Fibroblast of lung (primary cell): Measurements from ENCODE around the gene ANKRD6. TPM values are rescaled to one million over a fixed set of nuclear protein-coding genes. Genes with fewer than 3 reads are reported as not detected.

Experiments
- DNase-seq, 2 donors: peaks; one replicate each; pipeline versions ENCODE4 v3.0.0 to v3.0.0-alpha.2; 2010; ENCODE audit warnings: low read depth in 2 of 2
- H2AFZ ChIP-seq: 2 replicates; pipeline ENCODE4 v1.5.1; 2012; ENCODE audit warnings: low read length, control low read depth, inconsistent platforms
- H3K27ac ChIP-seq: 2 replicates; pipeline ENCODE4 v1.5.1; 2011; ENCODE audit warnings: low read length, control low read depth; ENCODE audit not compliant: insufficient read depth
- H3K27me3 ChIP-seq: 2 replicates; pipeline ENCODE4 v1.5.1; 2011; ENCODE audit warnings: mild to moderate bottlenecking, low read length; ENCODE audit not compliant: control insufficient read depth, insufficient read depth
- H3K36me3 ChIP-seq: 2 replicates; pipeline ENCODE4 v1.5.1; 2011; ENCODE audit warnings: low read length; ENCODE audit not compliant: control insufficient read depth, insufficient read depth
- H3K4me1 ChIP-seq: 2 replicates; pipeline ENCODE4 v1.5.1; 2011; ENCODE audit warnings: low read length; ENCODE audit not compliant: control insufficient read depth, insufficient read depth; ENCODE audit errors: extremely low read depth
- H3K4me2 ChIP-seq: 2 replicates; pipeline ENCODE4 v1.5.1; 2011; ENCODE audit warnings: low read length, control low read depth; ENCODE audit not compliant: insufficient read depth; ENCODE audit errors: extremely low read depth
- H3K4me3 ChIP-seq, 4 experiments: fragments of 200-600 bp in 1 of 4; sonication (generic) in 1 of 4; replicated peaks in 1 of 4; 2 replicates each; pipeline ENCODE4 v1.5.1; 2011 to 2016; ENCODE audit warnings: low read length in 4 of 4, low read depth in 3 of 4, mild to moderate bottlenecking in 3 of 4, control low read depth in 2 of 4, inconsistent platforms in 1 of 4, mixed read lengths in 1 of 4; ENCODE audit not compliant: insufficient read depth in 1 of 4; ENCODE audit errors: control extremely low read depth in 1 of 4
- H3K79me2 ChIP-seq: 2 replicates; pipeline ENCODE4 v1.5.1; 2012; ENCODE audit warnings: mild to moderate bottlenecking, low read length, inconsistent platforms; ENCODE audit not compliant: control insufficient read depth, insufficient read depth
- H3K9ac ChIP-seq: 2 replicates; pipeline ENCODE4 v1.5.1; 2011; ENCODE audit warnings: mild to moderate bottlenecking, low read length, control low read depth; ENCODE audit not compliant: insufficient read depth
- H3K9me3 ChIP-seq: 2 replicates; pipeline ENCODE4 v1.5.1; 2012; ENCODE audit warnings: low read depth, low read length; ENCODE audit not compliant: control insufficient read depth, insufficient read depth
- H4K20me1 ChIP-seq: 2 replicates; pipeline ENCODE4 v1.5.1; 2011; ENCODE audit warnings: low read length; ENCODE audit not compliant: control insufficient read depth, insufficient read depth; ENCODE audit errors: extremely low read depth
- EZH2 ChIP-seq: IDR thresholded peaks from 2 replicates; pipeline ENCODE4 v1.5.1; 2012; ENCODE audit warnings: low read length, control low read depth, mild to moderate bottlenecking; ENCODE audit errors: missing control alignments
- polyA plus RNA-seq, 2 donors: library from polyadenylated mRNA; depleted of rRNA in 1 of 2; stranded (reverse) in 1 of 2; unstranded in 1 of 2; fragments of >200 nt; gene quantifications; 2 replicates each; pipeline ENCODE4 v1.2.1, GENCODE V29; 2011 to 2012; ENCODE audit warnings: missing spikeins in 1 of 2
- total RNA-seq: library from RNA; depleted of rRNA; stranded (reverse); fragments of >200 nt; gene quantifications from 2 replicates; pipeline ENCODE4 v1.2.1, GENCODE V29; 2014
- TF ChIP-seq, protein P1 (sequence below), 2 donors: IDR thresholded peaks in 1 of 2; conservative IDR thresholded peaks in 1 of 2; 1 replicate in 1 of 2; 2 replicates in 1 of 2; pipeline ENCODE4 v1.5.1; 2011 to 2012; ENCODE audit warnings: low read length in 2 of 2, control low read depth in 1 of 2, inconsistent platforms in 1 of 2, low read depth in 1 of 2, mild to moderate bottlenecking in 1 of 2

ANKRD6 gene
- total and polyA plus RNA-seq, 2 donors (not counting 1 experiment from before 2014, with no cell fraction given) = 0.39 to 2.3 TPM

DNA sequence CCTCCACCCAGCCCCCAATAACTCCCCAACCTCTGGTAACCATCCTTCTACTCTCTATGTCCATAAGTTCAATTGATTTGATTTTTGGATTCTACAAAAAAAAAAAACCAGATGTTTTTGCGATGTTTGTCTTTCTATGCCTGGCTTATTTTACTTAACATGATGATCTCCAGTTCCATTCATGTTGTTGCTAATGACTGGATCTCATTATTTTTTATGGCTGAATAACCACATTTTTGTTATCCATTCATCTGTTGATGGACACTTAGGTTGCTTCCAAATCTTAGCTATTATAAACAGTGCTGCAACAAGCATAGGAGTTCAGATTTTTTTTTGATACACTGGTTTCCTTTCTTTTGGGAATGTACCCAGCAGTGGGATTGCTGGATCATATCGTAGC lies 106.8 kb downstream of the ANKRD6 start:
- Histone ChIP-seq H3K9ac (no peak overlapping the region), H3K4me2 (no peak overlapping the region), H3K27ac (no peak overlapping the region), H2AFZ (no peak overlapping the region), H3K36me3 (no peaks in the 10 kb centered on the region), H3K27me3 (no peaks in the 10 kb centered on the region), H3K79me2 (no peaks in the 10 kb centered on the region), H3K4me3 (no peak overlapping the region), H3K9me3 (no peaks in the 10 kb centered on the region), H4K20me1 (no peaks in the 10 kb centered on the region), H3K4me1 (no peaks in the 10 kb centered on the region)
- no peak for TF ChIP-seq EZH2
- TF ChIP-seq, protein P1, sequence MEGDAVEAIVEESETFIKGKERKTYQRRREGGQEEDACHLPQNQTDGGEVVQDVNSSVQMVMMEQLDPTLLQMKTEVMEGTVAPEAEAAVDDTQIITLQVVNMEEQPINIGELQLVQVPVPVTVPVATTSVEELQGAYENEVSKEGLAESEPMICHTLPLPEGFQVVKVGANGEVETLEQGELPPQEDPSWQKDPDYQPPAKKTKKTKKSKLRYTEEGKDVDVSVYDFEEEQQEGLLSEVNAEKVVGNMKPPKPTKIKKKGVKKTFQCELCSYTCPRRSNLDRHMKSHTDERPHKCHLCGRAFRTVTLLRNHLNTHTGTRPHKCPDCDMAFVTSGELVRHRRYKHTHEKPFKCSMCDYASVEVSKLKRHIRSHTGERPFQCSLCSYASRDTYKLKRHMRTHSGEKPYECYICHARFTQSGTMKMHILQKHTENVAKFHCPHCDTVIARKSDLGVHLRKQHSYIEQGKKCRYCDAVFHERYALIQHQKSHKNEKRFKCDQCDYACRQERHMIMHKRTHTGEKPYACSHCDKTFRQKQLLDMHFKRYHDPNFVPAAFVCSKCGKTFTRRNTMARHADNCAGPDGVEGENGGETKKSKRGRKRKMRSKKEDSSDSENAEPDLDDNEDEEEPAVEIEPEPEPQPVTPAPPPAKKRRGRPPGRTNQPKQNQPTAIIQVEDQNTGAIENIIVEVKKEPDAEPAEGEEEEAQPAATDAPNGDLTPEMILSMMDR (conservative IDR thresholded peaks at IDR 0.05 in 1 of 2, IDR thresholded peaks at IDR 0.05 in 1 of 2; ENCODE audit: low read depth in 1 of 2, low read length in 2 of 2) = no peak
- DNase-seq = no peak

DNA sequence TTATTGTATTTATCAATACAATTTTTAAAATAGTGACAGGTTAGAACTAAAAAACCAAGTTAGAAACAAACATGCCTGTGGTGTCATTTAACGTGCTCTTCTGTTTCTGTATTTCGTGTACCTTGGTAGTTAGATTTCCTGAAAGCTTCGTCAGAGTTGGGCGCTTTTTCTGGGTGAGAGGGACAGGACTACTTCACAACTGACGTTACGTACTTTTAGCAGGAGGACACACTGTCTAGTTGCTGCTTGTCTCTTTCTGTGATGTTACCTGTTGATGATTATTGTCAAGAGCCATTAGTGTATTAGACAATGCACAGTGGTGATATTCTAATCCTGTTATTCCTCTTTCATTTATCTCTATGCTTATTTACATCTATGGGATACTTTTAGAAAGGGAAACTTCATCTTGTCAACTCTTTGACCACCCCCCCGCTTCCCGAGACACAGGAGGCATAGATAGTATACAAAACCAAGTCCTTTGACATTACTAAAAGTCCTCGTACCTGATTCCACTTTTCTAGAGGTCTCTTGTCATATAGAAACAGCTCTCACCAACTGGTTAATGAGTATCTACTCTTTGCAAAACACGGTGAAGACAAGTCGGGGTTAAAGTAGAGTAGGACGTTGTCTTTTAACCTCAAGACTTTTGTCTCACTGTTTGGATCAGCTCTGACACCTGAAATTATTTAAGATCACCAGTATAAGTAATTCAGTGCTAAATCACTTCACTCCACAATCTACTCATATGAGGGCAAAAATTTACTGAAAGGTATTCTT lies 109.3 kb downstream of the ANKRD6 start:
- DNase-seq = no peak
- Histone ChIP-seq H3K36me3 (no peaks in the 10 kb centered on the region), H3K27ac (no peak overlapping the region), H3K4me1 (no peaks in the 10 kb centered on the region), H3K4me2 (no peak overlapping the region), H3K27me3 (no peaks in the 10 kb centered on the region), H3K9me3 (no peaks in the 10 kb centered on the region), H3K9ac (no peak overlapping the region), H3K79me2 (no peaks in the 10 kb centered on the region), H4K20me1 (no peaks in the 10 kb centered on the region), H2AFZ (no peak overlapping the region), H3K4me3 (no peak overlapping the region)
- TF ChIP-seq, protein P1 (conservative IDR thresholded peaks at IDR 0.05 in 1 of 2, IDR thresholded peaks at IDR 0.05 in 1 of 2; ENCODE audit: low read depth in 1 of 2, low read length in 2 of 2) = no peak
- TF ChIP-seq EZH2 = no peak

DNA sequence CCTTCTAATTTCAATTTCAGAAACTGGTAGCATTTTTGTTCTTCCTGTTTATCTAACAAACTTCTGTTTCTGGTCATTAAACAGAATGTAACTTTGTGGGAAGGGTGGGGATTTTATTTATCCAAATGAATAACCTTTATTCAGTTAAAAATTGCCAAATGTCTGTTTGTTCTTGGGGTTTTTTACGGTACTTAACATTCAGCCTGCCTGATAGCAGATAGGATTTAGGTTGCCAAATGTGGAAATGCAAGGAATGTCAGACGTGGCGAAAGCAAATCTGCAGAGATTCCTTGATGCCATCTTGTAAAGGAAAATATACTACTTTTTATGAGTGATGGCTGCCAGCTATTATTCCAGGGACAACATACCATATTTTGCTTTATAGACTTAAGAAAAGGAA lies 109.9 kb downstream of the ANKRD6 start:
- no peak overlapping the region for H3K4me2 ChIP-seq
- DNase-seq = no peak
- no peak overlapping the region for H3K9ac ChIP-seq
- H3K27ac ChIP-seq = no peak overlapping the region
- no peaks in the 10 kb centered on the region for H3K4me1 ChIP-seq
- no peaks in the 10 kb centered on the region for H3K36me3 ChIP-seq
- no peaks in the 10 kb centered on the region for H3K79me2 ChIP-seq
- H3K27me3 ChIP-seq = no peaks in the 10 kb centered on the region
- H2AFZ ChIP-seq = no peak overlapping the region
- H3K9me3 ChIP-seq = no peaks in the 10 kb centered on the region
- H4K20me1 ChIP-seq = no peaks in the 10 kb centered on the region
- no peak overlapping the region for H3K4me3 ChIP-seq
- TF ChIP-seq EZH2 = no peak
- TF ChIP-seq, protein P1 (conservative IDR thresholded peaks at IDR 0.05 in 1 of 2, IDR thresholded peaks at IDR 0.05 in 1 of 2; ENCODE audit: low read depth in 1 of 2, low read length in 2 of 2) = no peak
